Sigmoid colon (tissue), 3 donors: ENCODE measurements around the gene GPC6.

Source experiments
- POLR2A ChIP-seq, 2 donors: fragments of 450-650 bp; IDR thresholded peaks; one replicate each; pipeline ENCODE4 v1.6.1; 2016; ENCODE audit warnings: antibody characterized with exemption in 2 of 2, mild to moderate bottlenecking in 2 of 2, moderate library complexity in 2 of 2
- TF ChIP-seq, protein P1 (sequence below), 4 experiments: fragments of 450-650 bp in 3 of 4; fragments of 200-600 bp in 1 of 4; IDR thresholded peaks; one replicate each; pipeline ENCODE4 v1.5.1; 2016 to 2019; ENCODE audit warnings: antibody characterized with exemption in 4 of 4, mild to moderate bottlenecking in 3 of 4, moderate library complexity in 2 of 4

DNA sequence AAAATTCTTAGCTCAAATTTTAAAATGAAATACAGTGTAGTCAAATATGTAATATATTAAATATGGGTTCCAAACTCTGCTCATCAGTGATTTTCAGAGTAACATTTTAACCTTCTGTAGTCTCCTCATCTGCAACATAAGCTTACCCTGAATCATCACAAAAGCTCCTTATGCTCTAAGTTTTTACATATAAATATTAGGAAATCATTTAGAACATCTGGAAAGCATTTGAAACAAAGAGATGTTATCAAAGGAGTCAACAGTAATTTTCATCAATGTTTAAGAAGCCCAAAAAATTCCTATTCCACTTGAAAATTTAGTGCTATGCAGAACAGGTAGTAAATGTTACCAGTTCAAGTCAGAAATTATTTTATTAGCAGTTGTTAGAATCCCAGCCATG is 1028.1 kb downstream of the GPC6 start:
- TF ChIP-seq POLR2A (IDR thresholded peaks at IDR 0.05): no peak
- TF ChIP-seq, protein P1, sequence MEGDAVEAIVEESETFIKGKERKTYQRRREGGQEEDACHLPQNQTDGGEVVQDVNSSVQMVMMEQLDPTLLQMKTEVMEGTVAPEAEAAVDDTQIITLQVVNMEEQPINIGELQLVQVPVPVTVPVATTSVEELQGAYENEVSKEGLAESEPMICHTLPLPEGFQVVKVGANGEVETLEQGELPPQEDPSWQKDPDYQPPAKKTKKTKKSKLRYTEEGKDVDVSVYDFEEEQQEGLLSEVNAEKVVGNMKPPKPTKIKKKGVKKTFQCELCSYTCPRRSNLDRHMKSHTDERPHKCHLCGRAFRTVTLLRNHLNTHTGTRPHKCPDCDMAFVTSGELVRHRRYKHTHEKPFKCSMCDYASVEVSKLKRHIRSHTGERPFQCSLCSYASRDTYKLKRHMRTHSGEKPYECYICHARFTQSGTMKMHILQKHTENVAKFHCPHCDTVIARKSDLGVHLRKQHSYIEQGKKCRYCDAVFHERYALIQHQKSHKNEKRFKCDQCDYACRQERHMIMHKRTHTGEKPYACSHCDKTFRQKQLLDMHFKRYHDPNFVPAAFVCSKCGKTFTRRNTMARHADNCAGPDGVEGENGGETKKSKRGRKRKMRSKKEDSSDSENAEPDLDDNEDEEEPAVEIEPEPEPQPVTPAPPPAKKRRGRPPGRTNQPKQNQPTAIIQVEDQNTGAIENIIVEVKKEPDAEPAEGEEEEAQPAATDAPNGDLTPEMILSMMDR (IDR thresholded peaks at IDR 0.05): no peak
